Ectodermal cell (in vitro differentiated cells): ENCODE results near the gene GBP7.

Experiments
- H3K27ac ChIP-seq: 2 replicates; pipeline ENCODE4 v1.7.0; 2013; ENCODE audit warnings: mild to moderate bottlenecking, low read depth, low read length; ENCODE audit not compliant: insufficient read depth, poor library complexity, severe bottlenecking
- H3K27me3 ChIP-seq: 2 replicates; pipeline ENCODE4 v1.7.0; 2013; ENCODE audit warnings: mild to moderate bottlenecking, low read length; ENCODE audit not compliant: insufficient read depth, control insufficient read depth, poor library complexity, severe bottlenecking
- H3K36me3 ChIP-seq: one replicate; pipeline ENCODE4 v1.7.0; 2013; ENCODE audit warnings: low read length; ENCODE audit not compliant: control insufficient read depth, insufficient read depth
- H3K4me1 ChIP-seq: one replicate; pipeline ENCODE4 v1.7.0; 2013; ENCODE audit warnings: low read length; ENCODE audit not compliant: control insufficient read depth, insufficient read depth
- H3K4me3 ChIP-seq: 2 replicates; pipeline ENCODE4 v1.7.0; 2013; ENCODE audit warnings: low read depth, low read length, control low read depth; ENCODE audit not compliant: insufficient read depth
- H3K9me3 ChIP-seq: 2 replicates; pipeline ENCODE4 v1.7.0; 2013; ENCODE audit warnings: mild to moderate bottlenecking, low read length, moderate library complexity; ENCODE audit not compliant: control insufficient read depth
- WGBS, 2 experiments: methylation state at CpG; one replicate each; pipeline ENCODE4 v1.1.7; 2013; ENCODE audit warnings: missing lambda C conversion rate in 2 of 2; 5-methylcytosine and 5-hydroxymethylcytosine counted together

The GBP7 gene

DNA sequence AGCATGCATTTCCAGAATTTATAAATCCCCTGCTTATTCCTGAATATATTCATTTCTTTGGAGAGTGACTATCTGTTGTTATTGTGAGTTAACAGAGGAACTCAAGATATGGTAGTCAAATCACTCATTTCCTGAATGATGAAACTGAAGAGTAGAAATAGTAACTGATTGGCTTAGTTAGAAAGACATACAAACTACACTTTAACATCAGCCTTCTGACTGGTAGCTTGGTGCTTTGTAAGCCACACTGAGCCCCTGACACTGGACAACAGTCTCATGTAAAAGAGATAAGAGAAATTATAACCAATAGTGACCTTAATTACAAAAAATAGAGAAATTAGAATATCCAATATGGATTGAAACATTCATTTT lies 4.8 kb downstream of the GBP7 start:
- Histone ChIP-seq H3K27ac (no peak overlapping the region), H3K4me3 (no peak overlapping the region), H3K36me3 (no peaks in the 10 kb centered on the region), H3K4me1 (no peaks in the 10 kb centered on the region), H3K27me3 (no peaks in the 10 kb centered on the region), H3K9me3 (no peaks in the 10 kb centered on the region)

DNA sequence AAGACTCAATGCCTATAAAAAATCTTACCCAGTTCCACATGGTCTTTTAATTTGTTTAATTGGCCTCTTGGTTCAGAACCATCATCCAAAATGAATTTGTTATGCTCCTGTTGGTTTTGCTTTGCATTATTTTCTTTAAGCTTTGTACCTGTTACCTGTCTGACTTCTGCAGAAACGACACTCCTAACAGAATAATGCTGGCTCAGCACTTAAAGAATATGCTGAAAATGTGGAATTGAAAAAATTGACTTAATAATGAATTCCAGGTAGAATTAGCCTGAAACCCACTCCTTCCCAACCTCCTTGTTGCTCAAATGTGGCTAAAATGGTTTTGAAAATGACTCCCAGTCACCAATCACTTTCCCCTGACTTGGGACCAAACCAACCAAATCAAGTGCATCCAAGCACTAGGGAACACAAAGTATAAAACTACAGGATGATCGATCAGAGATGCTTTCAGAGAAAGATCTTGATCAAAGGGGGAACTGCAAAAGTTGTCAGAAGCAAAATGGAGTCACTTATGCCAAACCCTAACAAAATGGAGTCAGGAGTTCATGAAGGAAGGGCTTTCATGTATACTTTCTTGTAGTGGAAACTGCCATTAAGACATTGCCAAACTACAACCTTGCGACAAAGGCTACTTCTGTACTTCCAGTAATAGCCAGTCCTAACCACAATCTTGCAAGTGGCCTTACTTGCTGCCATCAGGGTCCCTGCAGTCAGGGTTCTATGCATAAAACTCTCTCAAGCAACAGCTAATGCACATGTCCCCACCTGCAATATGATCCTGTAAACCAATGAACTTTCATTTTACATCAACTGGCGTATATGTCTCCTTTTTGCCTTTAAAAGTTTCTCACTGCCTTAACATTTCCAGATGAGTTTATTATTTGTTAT lies 5.4 kb downstream of the GBP7 start:
- H3K27ac ChIP-seq = no peak overlapping the region
- WGBS, 2 experiments = 94% methylated on average over 3 to 4 of the region's 4 CpGs
- no peak overlapping the region for H3K4me3 ChIP-seq
- no peaks in the 10 kb centered on the region for H3K27me3 ChIP-seq
- H3K4me1 ChIP-seq = no peaks in the 10 kb centered on the region
- H3K36me3 ChIP-seq = no peaks in the 10 kb centered on the region
- no peaks in the 10 kb centered on the region for H3K9me3 ChIP-seq

DNA sequence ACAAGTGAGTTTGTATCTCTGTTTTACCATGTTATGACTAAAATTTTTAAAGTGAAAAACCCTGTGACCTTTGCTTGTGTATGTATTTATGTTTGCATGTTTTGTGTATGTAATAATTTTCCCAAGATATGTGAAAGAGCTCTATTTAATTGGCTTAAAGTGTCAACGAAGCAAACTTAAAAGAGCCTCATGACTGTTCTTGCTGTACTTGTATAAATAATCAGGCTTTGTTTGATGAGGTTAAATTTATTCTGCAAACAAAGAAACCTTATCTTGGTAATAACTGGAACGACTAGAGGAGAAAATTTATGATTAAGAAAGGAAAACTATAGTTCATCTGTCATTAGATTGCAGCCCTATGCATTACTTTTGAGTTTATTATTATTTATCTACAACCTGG lies 6.6 kb downstream of the GBP7 start:
- H3K36me3 ChIP-seq = no peaks in the 10 kb centered on the region
- H3K4me3 ChIP-seq = no peak overlapping the region
- H3K27me3 ChIP-seq = no peaks in the 10 kb centered on the region
- no peak overlapping the region for H3K27ac ChIP-seq
- WGBS, 2 experiments = 90 to 97% methylated on average over 1 to 2 of the region's 2 CpGs
- H3K9me3 ChIP-seq = no peaks in the 10 kb centered on the region
- no peaks in the 10 kb centered on the region for H3K4me1 ChIP-seq

DNA sequence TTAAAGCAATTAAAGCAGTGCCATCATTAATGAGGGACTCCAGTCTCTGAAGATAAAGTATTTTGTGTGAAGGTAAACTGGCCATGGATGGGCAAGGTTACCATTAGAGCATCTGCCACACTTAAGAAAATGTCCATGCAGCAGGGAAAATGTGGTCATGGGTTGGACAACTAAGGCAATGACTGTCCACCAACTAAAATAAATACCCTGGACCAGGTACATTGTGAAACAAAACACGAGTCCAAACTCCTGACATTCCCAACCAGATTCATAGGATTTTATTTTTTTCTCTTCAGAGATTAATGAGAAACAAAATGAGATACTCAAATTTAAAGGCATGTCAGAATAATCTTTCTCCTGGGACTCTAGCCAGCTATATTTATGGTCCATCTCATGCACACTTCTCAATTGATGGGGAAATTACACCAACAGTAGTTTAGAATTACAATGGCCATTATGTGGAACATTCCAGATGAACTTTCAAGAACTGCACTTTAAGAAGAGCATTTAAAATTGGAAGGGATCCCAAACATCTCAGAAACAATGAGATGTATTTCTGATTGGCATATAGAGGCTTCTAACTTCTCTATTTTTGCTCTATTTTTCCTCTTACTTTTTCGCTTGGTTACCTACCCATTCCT lies 8.1 kb downstream of the GBP7 start:
- no peaks in the 10 kb centered on the region for H3K4me1 ChIP-seq
- H3K27me3 ChIP-seq = no peaks in the 10 kb centered on the region
- H3K4me3 ChIP-seq = no peak overlapping the region
- no peaks in the 10 kb centered on the region for H3K36me3 ChIP-seq
- H3K27ac ChIP-seq = no peak overlapping the region
- 77% methylated on average over 1 of the region's 2 CpGs; no CpG with 5 or more reads in 1 of the 2 experiments for WGBS, 2 experiments
- H3K9me3 ChIP-seq = no peaks in the 10 kb centered on the region

DNA sequence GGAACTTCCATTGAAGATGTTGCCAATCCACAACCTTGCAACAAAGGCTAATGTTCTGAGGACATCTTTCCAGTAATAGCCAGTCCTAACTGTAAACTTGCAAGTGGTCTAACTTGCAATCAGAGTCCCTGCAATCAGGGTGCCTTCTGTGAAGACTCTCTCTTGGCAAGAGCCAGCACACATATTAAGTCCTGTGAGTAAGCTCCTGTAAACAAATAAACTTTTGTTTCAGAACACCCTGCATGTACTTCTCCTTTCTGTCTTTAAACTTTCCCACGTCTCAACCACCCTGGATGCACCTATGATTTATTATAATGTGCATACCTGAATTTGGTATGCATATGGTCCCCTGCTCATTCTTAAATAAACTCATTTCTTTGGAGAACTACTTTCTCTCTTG lies 9.1 kb downstream of the GBP7 start:
- H3K4me3 ChIP-seq = no peak overlapping the region
- H3K9me3 ChIP-seq = no peaks in the 10 kb centered on the region
- 70 to 80% methylated on average over 1 of the region's 1 CpG for whole genome bisulfite sequencing, 2 experiments
- H3K4me1 ChIP-seq = no peaks in the 10 kb centered on the region
- no peaks in the 10 kb centered on the region for H3K27me3 ChIP-seq
- no peaks in the 10 kb centered on the region for H3K36me3 ChIP-seq
- no peak overlapping the region for H3K27ac ChIP-seq

DNA sequence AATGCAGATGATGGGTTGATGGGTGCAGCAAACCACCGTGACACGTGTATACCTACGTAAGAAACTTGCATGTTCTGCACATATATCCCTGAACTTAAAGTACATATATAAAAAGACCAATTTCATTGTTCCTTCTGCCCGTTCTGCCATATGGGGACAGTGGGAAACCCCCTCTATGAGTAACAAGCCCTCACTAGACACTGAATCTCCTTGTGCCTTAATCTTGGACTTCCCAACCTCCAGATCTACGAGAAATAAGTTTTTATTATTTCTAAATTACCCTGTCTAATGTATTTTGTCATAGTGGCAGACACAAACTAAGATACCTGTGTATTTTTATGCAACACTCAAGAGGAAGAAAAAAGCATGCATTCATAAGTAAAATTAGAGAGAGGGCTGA lies 10.0 kb downstream of the GBP7 start:
- Histone ChIP-seq H3K4me3 (no peak overlapping the region), H3K27ac (no peak overlapping the region), H3K27me3 (no peaks in the 10 kb centered on the region), H3K9me3 (no peaks in the 10 kb centered on the region), H3K4me1 (no peaks in the 10 kb centered on the region), H3K36me3 (no peaks in the 10 kb centered on the region)
- 87 to 97% methylated on average over 4 to 5 of the region's 5 CpGs for WGBS, 2 experiments

DNA sequence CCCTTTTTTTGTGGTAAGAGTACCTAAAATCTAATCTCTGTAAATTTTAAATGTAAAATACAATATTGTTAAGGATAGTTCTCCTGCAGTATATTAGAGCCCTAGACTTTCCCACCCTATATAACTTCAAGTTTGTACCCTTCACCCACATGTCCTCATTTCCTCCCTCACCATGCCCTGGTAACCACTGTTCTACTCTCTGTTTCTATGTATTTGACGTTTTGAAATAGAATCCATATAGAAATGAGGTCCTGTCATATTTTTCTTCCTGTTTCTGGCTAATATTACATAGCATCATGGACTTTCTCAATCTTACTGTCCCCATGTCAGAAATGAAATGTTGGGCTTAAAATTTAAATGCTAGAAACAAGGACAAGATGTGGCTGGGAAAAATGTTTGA lies 24.8 kb downstream of the GBP7 start:
- WGBS, 2 experiments = 80 to 100% methylated on average over 1 of the region's 1 CpG
- H3K36me3 ChIP-seq = no peaks in the 10 kb centered on the region
- H3K4me1 ChIP-seq = no peaks in the 10 kb centered on the region
- H3K27ac ChIP-seq = no peak overlapping the region
- H3K4me3 ChIP-seq = no peak overlapping the region
- H3K27me3 ChIP-seq = no peaks in the 10 kb centered on the region
- no peaks in the 10 kb centered on the region for H3K9me3 ChIP-seq

DNA sequence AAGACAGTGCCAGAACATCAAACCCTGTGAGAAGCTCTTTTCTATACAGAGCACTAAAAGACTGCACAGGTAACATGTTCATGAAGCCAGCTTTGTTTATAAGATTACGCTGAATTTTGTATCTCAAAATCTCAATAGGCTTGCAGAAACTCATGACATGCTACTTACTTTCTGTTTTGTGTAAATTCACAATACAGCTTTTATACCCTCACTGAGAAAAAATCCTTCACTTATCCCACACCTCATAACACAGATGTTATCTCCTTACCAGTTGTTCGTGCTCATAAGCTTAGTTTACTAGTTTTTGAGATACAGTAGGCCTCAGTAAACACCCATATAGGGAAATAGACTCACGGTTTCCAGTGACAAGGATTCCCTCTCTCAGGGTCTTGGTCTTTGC lies 25.8 kb downstream of the GBP7 start:
- 95 to 99% methylated on average over 3 of the region's 3 CpGs for WGBS, 2 experiments
- H3K27ac ChIP-seq = no peak overlapping the region
- no peaks in the 10 kb centered on the region for H3K27me3 ChIP-seq
- no peaks in the 10 kb centered on the region for H3K36me3 ChIP-seq
- H3K9me3 ChIP-seq = no peaks in the 10 kb centered on the region
- H3K4me3 ChIP-seq = no peak overlapping the region
- H3K4me1 ChIP-seq = no peaks in the 10 kb centered on the region

DNA sequence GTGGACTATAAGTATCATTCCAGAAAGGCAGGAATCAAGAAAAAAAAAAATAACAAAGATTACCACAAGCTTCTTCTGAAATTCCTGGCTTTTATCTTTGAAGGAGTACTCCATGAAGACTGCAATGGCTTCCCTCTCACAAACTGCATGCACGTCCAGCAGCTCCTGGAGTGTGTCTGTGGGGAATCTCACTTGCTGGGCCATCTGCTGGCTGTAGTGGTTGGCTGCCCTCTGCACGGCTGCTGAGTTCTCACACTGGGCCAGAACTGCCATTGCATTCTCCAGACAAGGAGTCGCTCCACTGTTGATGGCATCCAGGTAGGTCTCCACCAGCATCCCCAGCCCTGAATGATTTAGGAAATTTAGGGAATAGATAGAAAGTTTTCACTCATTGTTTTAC lies 26.6 kb downstream of the GBP7 start:
- Histone ChIP-seq H3K27me3 (no peaks in the 10 kb centered on the region), H3K4me1 (no peaks in the 10 kb centered on the region), H3K36me3 (no peaks in the 10 kb centered on the region), H3K4me3 (no peak overlapping the region), H3K9me3 (no peaks in the 10 kb centered on the region), H3K27ac (no peak overlapping the region)
- whole genome bisulfite sequencing, 2 experiments = 58 to 63% methylated on average over 3 of the region's 3 CpGs

DNA sequence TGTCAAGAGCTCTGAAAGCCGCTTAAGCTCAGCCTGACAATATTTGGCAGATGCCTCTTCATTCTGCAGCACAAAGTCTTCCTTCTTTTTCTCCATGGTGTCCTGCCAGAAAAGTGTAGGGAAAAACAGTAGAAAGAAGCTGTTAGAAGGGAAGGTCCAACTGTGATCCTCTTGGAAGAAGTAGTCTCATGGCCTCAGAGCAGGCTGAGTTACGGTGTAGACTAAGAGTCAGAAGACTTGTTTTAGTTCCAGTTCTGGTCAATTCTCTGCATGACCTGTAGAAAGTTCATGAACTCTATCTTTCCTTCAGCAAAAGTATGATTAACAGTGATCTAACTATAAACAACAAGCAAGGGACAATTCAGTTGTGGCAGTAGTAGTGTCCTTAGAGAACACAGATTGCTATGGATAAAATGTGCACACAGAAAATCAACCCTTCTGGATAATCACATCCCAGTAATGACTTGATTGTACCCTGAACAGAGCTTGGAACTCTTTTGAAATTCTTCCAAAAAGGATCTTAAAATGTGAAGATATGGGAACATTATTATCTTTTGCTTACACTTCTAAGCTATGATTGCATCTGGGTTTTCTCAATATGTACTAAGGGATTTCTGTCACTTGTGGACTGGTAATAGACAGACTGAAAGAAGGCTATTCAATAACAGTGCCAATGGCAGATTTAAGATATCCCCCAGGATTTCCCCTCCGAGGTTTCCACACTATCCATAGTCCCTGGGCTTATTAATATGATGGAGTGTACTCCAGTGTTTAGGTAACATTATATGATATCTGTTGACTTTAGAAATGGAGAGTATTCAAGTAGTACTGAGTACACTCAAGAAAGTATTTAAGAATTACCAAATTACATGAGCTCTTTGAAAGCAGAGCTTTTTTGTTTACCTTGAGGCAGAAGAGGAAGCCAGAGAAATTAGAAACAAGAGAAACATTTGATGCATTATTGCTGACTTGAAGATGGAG lies 27.8 kb downstream of the GBP7 start:
- Histone ChIP-seq H3K27me3 (no peaks in the 10 kb centered on the region), H3K36me3 (no peaks in the 10 kb centered on the region), H3K4me1 (no peaks in the 10 kb centered on the region), H3K27ac (no peak overlapping the region), H3K4me3 (no peak overlapping the region), H3K9me3 (no peaks in the 10 kb centered on the region)
- 97 to 98% methylated on average over 3 of the region's 3 CpGs for WGBS, 2 experiments
